SK-N-SH treated with all-trans-retinoic acid at 6 μM for 48 hours (cell line): Measurements from ENCODE around the gene TCFL5.

ENCODE experiments used
- ATAC-seq: fragments of 200-7000 bp; cut with Tn5 transposase; 3 replicates; pipeline ENCODE4 v1.9.1; 2020; ENCODE audit warnings: mild to moderate bottlenecking, moderate library complexity
- ARNTL ChIP-seq: fragments of 450-650 bp; formaldehyde crosslinking; IDR thresholded peaks from 2 replicates; pipeline ENCODE4 v1.5.0; 2020; ENCODE audit warnings: low read depth, mild to moderate bottlenecking, moderate library complexity, borderline replicate concordance
- BACH2 ChIP-seq: fragments of 250-450 bp; sonication (Bioruptor Pico); IDR thresholded peaks from 2 replicates; pipeline ENCODE4 v1.9.0; 2021; ENCODE audit warnings: mild to moderate bottlenecking, borderline replicate concordance
- CSDC2 ChIP-seq: fragments of 250-450 bp; sonication (Bioruptor Pico); IDR thresholded peaks from 2 replicates; pipeline ENCODE4 v1.5.0; 2020; ENCODE audit warnings: mild to moderate bottlenecking, moderate library complexity
- GLIS3 ChIP-seq: fragments of 250-450 bp; sonication (Bioruptor Pico); IDR thresholded peaks from 2 replicates; pipeline ENCODE4 v1.5.0; 2020; ENCODE audit warnings: mild to moderate bottlenecking, moderate library complexity
- ISL1 ChIP-seq: fragments of 250-450 bp; sonication (Bioruptor Pico); IDR thresholded peaks from 2 replicates; pipeline ENCODE4 v2.1.2; 2022; ENCODE audit warnings: mild to moderate bottlenecking, moderate library complexity
- OSR1 ChIP-seq: fragments of 250-450 bp; sonication (Bioruptor Pico); IDR thresholded peaks from 2 replicates; pipeline ENCODE4 v1.8.0; 2022; ENCODE audit warnings: moderate library complexity, mild to moderate bottlenecking, inconsistent platforms
- PPARA ChIP-seq: fragments of 250-450 bp; sonication (Bioruptor Pico); IDR thresholded peaks from 2 replicates; pipeline ENCODE4 v1.5.0; 2020; ENCODE audit warnings: mild to moderate bottlenecking, borderline replicate concordance
- SNAI2 ChIP-seq: fragments of 250-450 bp; sonication (Bioruptor Pico); IDR thresholded peaks from 2 replicates; pipeline ENCODE4 v1.5.0; 2020; ENCODE audit warnings: mild to moderate bottlenecking, moderate library complexity
- TCF4 ChIP-seq: fragments of 250-450 bp; sonication (Bioruptor Pico); IDR thresholded peaks from 2 replicates; pipeline ENCODE4 v1.8.0; 2021; ENCODE audit warnings: mild to moderate bottlenecking, moderate library complexity, borderline replicate concordance
- ZC3H10 ChIP-seq: fragments of 250-450 bp; sonication (Bioruptor Pico); IDR thresholded peaks from 2 replicates; pipeline ENCODE4 v1.5.1; 2021; ENCODE audit warnings: mild to moderate bottlenecking, moderate library complexity
- ZFP3 ChIP-seq: fragments of 250-450 bp; sonication (Bioruptor Pico); IDR thresholded peaks from 2 replicates; pipeline ENCODE4 v1.5.0; 2020; ENCODE audit warnings: mild to moderate bottlenecking, moderate library complexity
- ZFP30 ChIP-seq: fragments of 450-650 bp; formaldehyde crosslinking; IDR thresholded peaks from 2 replicates; pipeline ENCODE4 v1.5.0; 2022; ENCODE audit warnings: mild to moderate bottlenecking, moderate library complexity
- ZNF565 ChIP-seq: fragments of 450-650 bp; formaldehyde crosslinking; conservative IDR thresholded peaks from 2 replicates; pipeline ENCODE4 v1.5.0; 2020; ENCODE audit warnings: low read depth, mild to moderate bottlenecking, moderate library complexity
- ZNF70 ChIP-seq: fragments of 450-650 bp; formaldehyde crosslinking; IDR thresholded peaks from 2 replicates; pipeline ENCODE4 v1.5.0; 2020; ENCODE audit warnings: mild to moderate bottlenecking, moderate library complexity
- ZNF8 ChIP-seq: fragments of 450-650 bp; formaldehyde crosslinking; IDR thresholded peaks from 2 replicates; pipeline ENCODE4 v1.5.0; 2020; ENCODE audit warnings: mild to moderate bottlenecking, moderate library complexity
- TF ChIP-seq, protein P1 (sequence below): fragments of 250-450 bp; sonication (Bioruptor Pico); IDR thresholded peaks from 2 replicates; pipeline ENCODE4 v1.5.1; 2020; ENCODE audit warnings: low read depth, mild to moderate bottlenecking, moderate library complexity
- TF ChIP-seq, protein P2 (sequence below): fragments of 250-450 bp; sonication (Bioruptor Pico); IDR thresholded peaks from 2 replicates; pipeline ENCODE4 v1.5.1; 2021; ENCODE audit warnings: mild to moderate bottlenecking, moderate library complexity
- TF ChIP-seq, protein P3 (sequence below): fragments of 250-450 bp; sonication (Bioruptor Pico); IDR thresholded peaks from 2 replicates; pipeline ENCODE4 v1.5.0; 2020; ENCODE audit warnings: mild to moderate bottlenecking, moderate library complexity
- TF ChIP-seq, protein P4 (sequence below): fragments of 250-450 bp; sonication (Bioruptor Pico); IDR thresholded peaks from 2 replicates; pipeline ENCODE4 v1.8.0; 2020; ENCODE audit warnings: mild to moderate bottlenecking, moderate library complexity, borderline replicate concordance

Gene TCFL5

GRCh38 chr20:62813588-62813987 lies 48.0 kb downstream of the TCFL5 start (continued):
- TF ChIP-seq, protein P1, sequence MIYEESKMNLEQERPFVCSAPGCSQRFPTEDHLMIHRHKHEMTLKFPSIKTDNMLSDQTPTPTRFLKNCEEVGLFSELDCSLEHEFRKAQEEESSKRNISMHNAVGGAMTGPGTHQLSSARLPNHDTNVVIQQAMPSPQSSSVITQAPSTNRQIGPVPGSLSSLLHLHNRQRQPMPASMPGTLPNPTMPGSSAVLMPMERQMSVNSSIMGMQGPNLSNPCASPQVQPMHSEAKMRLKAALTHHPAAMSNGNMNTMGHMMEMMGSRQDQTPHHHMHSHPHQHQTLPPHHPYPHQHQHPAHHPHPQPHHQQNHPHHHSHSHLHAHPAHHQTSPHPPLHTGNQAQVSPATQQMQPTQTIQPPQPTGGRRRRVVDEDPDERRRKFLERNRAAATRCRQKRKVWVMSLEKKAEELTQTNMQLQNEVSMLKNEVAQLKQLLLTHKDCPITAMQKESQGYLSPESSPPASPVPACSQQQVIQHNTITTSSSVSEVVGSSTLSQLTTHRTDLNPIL (CRISPR knock-in tag), result no peak
- TF ChIP-seq, protein P2, sequence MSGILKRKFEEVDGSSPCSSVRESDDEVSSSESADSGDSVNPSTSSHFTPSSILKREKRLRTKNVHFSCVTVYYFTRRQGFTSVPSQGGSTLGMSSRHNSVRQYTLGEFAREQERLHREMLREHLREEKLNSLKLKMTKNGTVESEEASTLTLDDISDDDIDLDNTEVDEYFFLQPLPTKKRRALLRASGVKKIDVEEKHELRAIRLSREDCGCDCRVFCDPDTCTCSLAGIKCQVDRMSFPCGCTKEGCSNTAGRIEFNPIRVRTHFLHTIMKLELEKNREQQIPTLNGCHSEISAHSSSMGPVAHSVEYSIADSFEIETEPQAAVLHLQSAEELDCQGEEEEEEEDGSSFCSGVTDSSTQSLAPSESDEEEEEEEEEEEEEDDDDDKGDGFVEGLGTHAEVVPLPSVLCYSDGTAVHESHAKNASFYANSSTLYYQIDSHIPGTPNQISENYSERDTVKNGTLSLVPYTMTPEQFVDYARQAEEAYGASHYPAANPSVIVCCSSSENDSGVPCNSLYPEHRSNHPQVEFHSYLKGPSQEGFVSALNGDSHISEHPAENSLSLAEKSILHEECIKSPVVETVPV (CRISPR knock-in tag), result no peak
- no peak for TF ChIP-seq ARNTL (CRISPR knock-in tag)
- TF ChIP-seq, all 23 proteins: peak for 0

DNA sequence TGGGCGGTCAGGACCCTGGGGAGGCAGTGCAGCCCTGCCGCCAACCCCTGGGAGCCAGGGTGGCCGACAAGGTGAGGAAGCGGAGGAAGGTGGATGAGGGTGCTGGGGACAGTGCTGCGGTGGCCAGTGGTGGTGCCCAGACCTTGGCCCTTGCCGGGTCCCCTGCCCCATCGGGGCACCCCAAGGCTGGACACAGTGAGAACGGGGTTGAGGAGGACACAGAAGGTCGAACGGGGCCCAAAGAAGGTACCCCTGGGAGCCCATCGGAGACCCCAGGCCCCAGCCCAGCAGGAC lies 48.8 kb downstream of the TCFL5 start:
- TF ChIP-seq ZNF70 (CRISPR knock-in tag), result no peak
- TF ChIP-seq GLIS3, result no peak
- no peak for TF ChIP-seq ZC3H10
- TF ChIP-seq, protein P1 (CRISPR knock-in tag), result no peak
- no peak for TF ChIP-seq ZFP30 (CRISPR knock-in tag)
- TF ChIP-seq ISL1 (CRISPR knock-in tag), result no peak
- TF ChIP-seq, all 23 proteins: peak for 0
- ATAC-seq, result no peak

DNA sequence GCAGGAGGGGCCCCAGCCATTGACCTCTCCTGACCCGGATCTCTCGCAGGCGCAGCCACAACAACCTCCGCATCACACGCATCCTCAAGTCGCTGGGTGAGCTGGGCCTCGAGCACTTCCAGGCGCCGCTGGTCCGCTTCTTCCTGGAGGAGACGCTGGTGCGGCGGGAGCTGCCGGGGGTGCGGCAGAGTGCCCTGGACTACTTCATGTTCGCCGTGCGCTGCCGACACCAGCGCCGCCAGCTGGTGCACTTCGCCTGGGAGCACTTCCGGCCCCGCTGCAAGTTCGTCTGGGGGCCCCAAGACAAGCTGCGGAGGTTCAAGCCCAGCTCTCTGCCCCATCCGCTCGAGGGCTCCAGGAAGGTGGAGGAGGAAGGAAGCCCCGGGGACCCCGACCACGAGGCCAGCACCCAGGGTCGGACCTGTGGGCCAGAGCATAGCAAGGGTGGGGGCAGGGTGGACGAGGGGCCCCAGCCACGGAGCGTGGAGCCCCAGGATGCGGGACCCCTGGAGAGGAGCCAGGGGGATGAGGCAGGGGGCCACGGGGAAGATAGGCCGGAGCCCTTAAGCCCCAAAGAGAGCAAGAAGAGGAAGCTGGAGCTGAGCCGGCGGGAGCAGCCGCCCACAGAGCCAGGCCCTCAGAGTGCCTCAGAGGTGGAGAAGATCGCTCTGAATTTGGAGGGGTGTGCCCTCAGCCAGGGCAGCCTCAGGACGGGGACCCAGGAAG lies 49.3 kb downstream of the TCFL5 start:
- TF ChIP-seq GLIS3 (no peak), BACH2 (CRISPR knock-in tag) (no peak), ARNTL (CRISPR knock-in tag) (no peak), ZC3H10 (no peak)
- no peak for ATAC-seq

DNA sequence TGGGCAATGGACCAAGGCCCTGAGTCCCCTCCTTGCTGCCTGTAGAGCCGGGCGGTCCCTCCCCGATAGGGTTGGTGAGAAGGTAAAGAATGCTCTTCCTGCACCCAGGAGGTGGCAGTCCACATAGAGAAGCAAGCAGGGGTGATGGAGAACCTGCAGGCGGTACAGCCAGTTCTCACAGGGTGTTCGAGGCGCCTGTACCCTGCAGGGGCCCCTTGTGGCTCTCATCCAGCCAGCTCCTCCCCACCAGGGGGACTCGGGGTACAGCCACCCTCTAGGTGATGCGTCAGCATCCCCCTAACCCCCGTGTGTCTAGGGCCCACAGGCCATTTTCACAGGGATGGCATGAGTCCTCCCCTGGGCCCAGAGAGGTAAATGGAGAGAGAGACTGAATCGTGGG lies 49.9 kb downstream of the TCFL5 start:
- no peak for TF ChIP-seq ZFP30 (CRISPR knock-in tag)
- no peak for TF ChIP-seq OSR1
- TF ChIP-seq ZNF70 (CRISPR knock-in tag), result no peak
- TF ChIP-seq, protein P3, sequence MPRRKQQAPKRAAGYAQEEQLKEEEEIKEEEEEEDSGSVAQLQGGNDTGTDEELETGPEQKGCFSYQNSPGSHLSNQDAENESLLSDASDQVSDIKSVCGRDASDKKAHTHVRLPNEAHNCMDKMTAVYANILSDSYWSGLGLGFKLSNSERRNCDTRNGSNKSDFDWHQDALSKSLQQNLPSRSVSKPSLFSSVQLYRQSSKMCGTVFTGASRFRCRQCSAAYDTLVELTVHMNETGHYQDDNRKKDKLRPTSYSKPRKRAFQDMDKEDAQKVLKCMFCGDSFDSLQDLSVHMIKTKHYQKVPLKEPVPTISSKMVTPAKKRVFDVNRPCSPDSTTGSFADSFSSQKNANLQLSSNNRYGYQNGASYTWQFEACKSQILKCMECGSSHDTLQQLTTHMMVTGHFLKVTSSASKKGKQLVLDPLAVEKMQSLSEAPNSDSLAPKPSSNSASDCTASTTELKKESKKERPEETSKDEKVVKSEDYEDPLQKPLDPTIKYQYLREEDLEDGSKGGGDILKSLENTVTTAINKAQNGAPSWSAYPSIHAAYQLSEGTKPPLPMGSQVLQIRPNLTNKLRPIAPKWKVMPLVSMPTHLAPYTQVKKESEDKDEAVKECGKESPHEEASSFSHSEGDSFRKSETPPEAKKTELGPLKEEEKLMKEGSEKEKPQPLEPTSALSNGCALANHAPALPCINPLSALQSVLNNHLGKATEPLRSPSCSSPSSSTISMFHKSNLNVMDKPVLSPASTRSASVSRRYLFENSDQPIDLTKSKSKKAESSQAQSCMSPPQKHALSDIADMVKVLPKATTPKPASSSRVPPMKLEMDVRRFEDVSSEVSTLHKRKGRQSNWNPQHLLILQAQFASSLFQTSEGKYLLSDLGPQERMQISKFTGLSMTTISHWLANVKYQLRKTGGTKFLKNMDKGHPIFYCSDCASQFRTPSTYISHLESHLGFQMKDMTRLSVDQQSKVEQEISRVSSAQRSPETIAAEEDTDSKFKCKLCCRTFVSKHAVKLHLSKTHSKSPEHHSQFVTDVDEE, result no peak
- TF ChIP-seq ZFP3 (CRISPR knock-in tag), result no peak
- TF ChIP-seq PPARA (CRISPR knock-in tag), result no peak
- TF ChIP-seq, protein P4, sequence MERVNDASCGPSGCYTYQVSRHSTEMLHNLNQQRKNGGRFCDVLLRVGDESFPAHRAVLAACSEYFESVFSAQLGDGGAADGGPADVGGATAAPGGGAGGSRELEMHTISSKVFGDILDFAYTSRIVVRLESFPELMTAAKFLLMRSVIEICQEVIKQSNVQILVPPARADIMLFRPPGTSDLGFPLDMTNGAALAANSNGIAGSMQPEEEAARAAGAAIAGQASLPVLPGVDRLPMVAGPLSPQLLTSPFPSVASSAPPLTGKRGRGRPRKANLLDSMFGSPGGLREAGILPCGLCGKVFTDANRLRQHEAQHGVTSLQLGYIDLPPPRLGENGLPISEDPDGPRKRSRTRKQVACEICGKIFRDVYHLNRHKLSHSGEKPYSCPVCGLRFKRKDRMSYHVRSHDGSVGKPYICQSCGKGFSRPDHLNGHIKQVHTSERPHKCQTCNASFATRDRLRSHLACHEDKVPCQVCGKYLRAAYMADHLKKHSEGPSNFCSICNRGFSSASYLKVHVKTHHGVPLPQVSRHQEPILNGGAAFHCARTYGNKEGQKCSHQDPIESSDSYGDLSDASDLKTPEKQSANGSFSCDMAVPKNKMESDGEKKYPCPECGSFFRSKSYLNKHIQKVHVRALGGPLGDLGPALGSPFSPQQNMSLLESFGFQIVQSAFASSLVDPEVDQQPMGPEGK, result no peak
- no peak for TF ChIP-seq ZNF565
- no peak for ATAC-seq

GRCh38 chr20:62811320-62811719 lies 50.3 kb downstream of the TCFL5 start:
- ATAC-seq, result no peak
- TF ChIP-seq SNAI2 (CRISPR knock-in tag) (no peak), ARNTL (CRISPR knock-in tag) (no peak), CSDC2 (CRISPR knock-in tag) (no peak), ZFP30 (CRISPR knock-in tag) (no peak), ZNF8 (no peak), BACH2 (CRISPR knock-in tag) (no peak), GLIS3 (no peak), ZNF565 (no peak), ZC3H10 (no peak), TCF4 (no peak), OSR1 (no peak), ZFP3 (CRISPR knock-in tag) (no peak), ZNF70 (CRISPR knock-in tag) (no peak)
- TF ChIP-seq, protein P1 (CRISPR knock-in tag), result no peak
- TF ChIP-seq, protein P2 (CRISPR knock-in tag), result no peak
